ENCODE results near the gene TMEM223.

GRCh38 chr11:62792202-62792575, 383 bp upstream of the TMEM223 start:
- TF ChIP-seq, protein P1, sequence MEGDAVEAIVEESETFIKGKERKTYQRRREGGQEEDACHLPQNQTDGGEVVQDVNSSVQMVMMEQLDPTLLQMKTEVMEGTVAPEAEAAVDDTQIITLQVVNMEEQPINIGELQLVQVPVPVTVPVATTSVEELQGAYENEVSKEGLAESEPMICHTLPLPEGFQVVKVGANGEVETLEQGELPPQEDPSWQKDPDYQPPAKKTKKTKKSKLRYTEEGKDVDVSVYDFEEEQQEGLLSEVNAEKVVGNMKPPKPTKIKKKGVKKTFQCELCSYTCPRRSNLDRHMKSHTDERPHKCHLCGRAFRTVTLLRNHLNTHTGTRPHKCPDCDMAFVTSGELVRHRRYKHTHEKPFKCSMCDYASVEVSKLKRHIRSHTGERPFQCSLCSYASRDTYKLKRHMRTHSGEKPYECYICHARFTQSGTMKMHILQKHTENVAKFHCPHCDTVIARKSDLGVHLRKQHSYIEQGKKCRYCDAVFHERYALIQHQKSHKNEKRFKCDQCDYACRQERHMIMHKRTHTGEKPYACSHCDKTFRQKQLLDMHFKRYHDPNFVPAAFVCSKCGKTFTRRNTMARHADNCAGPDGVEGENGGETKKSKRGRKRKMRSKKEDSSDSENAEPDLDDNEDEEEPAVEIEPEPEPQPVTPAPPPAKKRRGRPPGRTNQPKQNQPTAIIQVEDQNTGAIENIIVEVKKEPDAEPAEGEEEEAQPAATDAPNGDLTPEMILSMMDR (conservative IDR thresholded peaks at IDR 0.05), result no peak; the same call in 1 of the 2 replicates
- TF ChIP-seq EZH2 (IDR thresholded peaks at IDR 0.05; ENCODE audit: low read depth), result no peak
